ENCODE measurements around the gene POU6F2. TPM values are rescaled to one million over a fixed set of nuclear protein-coding genes. Genes with fewer than 3 reads are reported as not detected.

The POU6F2 gene
- total RNA-seq, 1 donor from 2014 or later, result not detected

GRCh38 chr7:39399986-39400385, 422.3 kb downstream of the POU6F2 start:
- no peaks in the 10 kb centered on the region for H3K27me3 ChIP-seq (ENCODE audit: control insufficient read depth, insufficient read depth, low read length)
- DNase-seq (ENCODE audit: low read depth) (no peak), FAIRE-seq (no peak)
- no peaks in the 10 kb centered on the region for H3K36me3 ChIP-seq (ENCODE audit: control insufficient read depth, insufficient read depth, low read length)
- H3K4me3 ChIP-seq (ENCODE audit: low read depth, low read length), result no peak overlapping the region
- no peak for TF ChIP-seq CTCF (IDR thresholded peaks at IDR 0.05; ENCODE audit: insufficient read depth, low read length, severe bottlenecking)

DNA sequence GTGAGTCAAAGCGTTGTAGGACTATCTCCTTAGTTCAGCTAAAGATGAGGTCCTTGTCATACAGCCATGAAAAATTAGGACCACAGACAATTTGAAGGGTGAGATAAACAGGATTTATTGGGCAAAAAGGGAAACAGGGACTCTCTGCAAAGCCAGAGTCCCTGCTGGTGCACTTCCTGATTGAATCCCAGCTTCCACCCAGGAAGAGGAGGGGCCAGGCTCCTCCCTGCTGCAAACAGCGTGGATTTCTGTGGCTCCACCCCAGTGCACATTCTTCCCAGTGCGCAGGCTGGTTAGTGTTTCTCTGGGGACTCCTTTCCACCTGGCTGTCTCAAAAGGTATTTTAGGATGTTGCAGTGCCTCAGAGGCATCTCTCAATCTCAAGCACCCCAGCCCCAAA, 423.1 kb downstream of the POU6F2 start:
- FAIRE-seq (no peak), DNase-seq (ENCODE audit: low read depth) (no peak)
- Histone ChIP-seq H3K4me3 (ENCODE audit: low read depth, low read length) (no peak overlapping the region), H3K27me3 (ENCODE audit: control insufficient read depth, insufficient read depth, low read length) (no peaks in the 10 kb centered on the region), H3K36me3 (ENCODE audit: control insufficient read depth, insufficient read depth, low read length) (no peaks in the 10 kb centered on the region)
- no peak for TF ChIP-seq CTCF (IDR thresholded peaks at IDR 0.05; ENCODE audit: insufficient read depth, low read length, severe bottlenecking)

DNA sequence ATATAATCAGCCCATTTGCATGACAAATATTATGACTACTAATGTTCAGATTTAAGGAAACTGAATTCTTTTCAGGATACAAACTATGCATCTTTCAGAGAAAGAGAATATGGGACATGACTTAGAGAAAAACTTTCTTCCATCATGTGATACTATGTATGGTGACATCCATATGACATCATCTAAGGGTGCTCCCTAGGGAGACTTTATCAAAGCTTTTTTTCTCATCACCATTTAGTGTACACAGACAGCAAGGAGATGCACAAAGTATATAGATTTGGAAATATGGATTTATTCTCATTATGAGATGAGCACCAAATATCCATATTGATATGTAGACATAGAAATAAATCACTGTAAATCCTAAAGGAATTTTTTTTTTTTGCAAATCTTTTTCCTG, 424.3 kb downstream of the POU6F2 start:
- DNase-seq (ENCODE audit: low read depth), result no peak
- no peaks in the 10 kb centered on the region for H3K27me3 ChIP-seq (ENCODE audit: control insufficient read depth, insufficient read depth, low read length)
- no peak overlapping the region for H3K4me3 ChIP-seq (ENCODE audit: low read depth, low read length)
- TF ChIP-seq CTCF (IDR thresholded peaks at IDR 0.05; ENCODE audit: insufficient read depth, low read length, severe bottlenecking), result no peak
- H3K36me3 ChIP-seq (ENCODE audit: control insufficient read depth, insufficient read depth, low read length), result no peaks in the 10 kb centered on the region
- FAIRE-seq, result no peak

GRCh38 chr7:39404907-39405306, 427.2 kb downstream of the POU6F2 start:
- Histone ChIP-seq H3K4me3 (ENCODE audit: low read depth, low read length) (no peak overlapping the region), H3K36me3 (ENCODE audit: control insufficient read depth, insufficient read depth, low read length) (no peaks in the 10 kb centered on the region), H3K27me3 (ENCODE audit: control insufficient read depth, insufficient read depth, low read length) (no peaks in the 10 kb centered on the region)
- DNase-seq (ENCODE audit: low read depth) (no peak), FAIRE-seq (no peak)
- no peak for TF ChIP-seq CTCF (IDR thresholded peaks at IDR 0.05; ENCODE audit: insufficient read depth, low read length, severe bottlenecking)

GRCh38 chr7:39405581-39405980, 427.9 kb downstream of the POU6F2 start:
- Histone ChIP-seq H3K4me3 (ENCODE audit: low read depth, low read length) (no peak overlapping the region), H3K27me3 (ENCODE audit: control insufficient read depth, insufficient read depth, low read length) (no peaks in the 10 kb centered on the region), H3K36me3 (ENCODE audit: control insufficient read depth, insufficient read depth, low read length) (no peaks in the 10 kb centered on the region)
- no peak for DNase-seq (ENCODE audit: low read depth)
- no peak for TF ChIP-seq CTCF (IDR thresholded peaks at IDR 0.05; ENCODE audit: insufficient read depth, low read length, severe bottlenecking)
- no peak for FAIRE-seq

GRCh38 chr7:39406467-39406866, 428.8 kb downstream of the POU6F2 start:
- no peak for DNase-seq (ENCODE audit: low read depth)

More at GRCh38 chr7:39406467-39406866, 428.8 kb downstream of the POU6F2 start:
- no peak for FAIRE-seq
- Histone ChIP-seq H3K27me3 (ENCODE audit: control insufficient read depth, insufficient read depth, low read length) (no peaks in the 10 kb centered on the region), H3K4me3 (ENCODE audit: low read depth, low read length) (no peak overlapping the region), H3K36me3 (ENCODE audit: control insufficient read depth, insufficient read depth, low read length) (no peaks in the 10 kb centered on the region)
- no peak for TF ChIP-seq CTCF (IDR thresholded peaks at IDR 0.05; ENCODE audit: insufficient read depth, low read length, severe bottlenecking)

Data from bronchial epithelial cell (primary cell).